Stimulated activated CD4-positive, alpha-beta T cell treated with anti-CD3 and anti-CD28 coated beads, Interleukin-15, amount 100 ng/mL, for 24 hours (primary cell): Measurements from ENCODE around the gene C1orf21.
"Not testable (repeated sequence)": the region's sequence is repeated elsewhere in the genome, so short reads cannot be mapped to it uniquely, and the experiment has no call there.

ENCODE experiments used
- DNase-seq: peaks from one replicate; pipeline ENCODE4 v3.0.0-alpha.2; 2020

Gene C1orf21

GRCh38 chr1:184610876-184611595 is 224.2 kb downstream of the C1orf21 start:
- no peak for DNase-seq

- not testable (repeated sequence) for DNase-seq
These were observed 225.4 kb downstream of the C1orf21 start for GRCh38 chr1:184612229-184612628.

GRCh38 chr1:184614667-184615066 is 227.8 kb downstream of the C1orf21 start:
- no peak for DNase-seq

- DNase-seq = no peak
These were observed 228.5 kb downstream of the C1orf21 start for GRCh38 chr1:184615301-184615700.

- no peak for DNase-seq
These were observed 229.7 kb downstream of the C1orf21 start for GRCh38 chr1:184616504-184616903.

- DNase-seq = no peak
These were observed 230.7 kb downstream of the C1orf21 start for GRCh38 chr1:184617433-184618029.

- DNase-seq = no peak
These were observed 232.0 kb downstream of the C1orf21 start for GRCh38 chr1:184618851-184619250.

- no peak for DNase-seq
These were observed 233.6 kb downstream of the C1orf21 start for GRCh38 chr1:184620469-184620868.

- DNase-seq = no peak
These were observed 234.4 kb downstream of the C1orf21 start for GRCh38 chr1:184621260-184621659.

GRCh38 chr1:184622136-184622823 is 235.5 kb downstream of the C1orf21 start:
- no peak for DNase-seq

GRCh38 chr1:184623404-184623803 is 236.6 kb downstream of the C1orf21 start:
- no peak for DNase-seq

GRCh38 chr1:184624051-184624450 is 237.2 kb downstream of the C1orf21 start:
- no peak for DNase-seq

GRCh38 chr1:184624626-184625025 is 237.8 kb downstream of the C1orf21 start:
- DNase-seq = no peak

GRCh38 chr1:184625271-184625670 is 238.4 kb downstream of the C1orf21 start:
- DNase-seq = no peak

GRCh38 chr1:184626076-184627006 is 239.5 kb downstream of the C1orf21 start:
- no peak for DNase-seq

- no peak for DNase-seq
These were observed 240.1 kb downstream of the C1orf21 start for GRCh38 chr1:184627007-184627341.

- no peak for DNase-seq
These were observed 242.4 kb downstream of the C1orf21 start for GRCh38 chr1:184629266-184629665.

GRCh38 chr1:184630679-184631060 is 243.8 kb downstream of the C1orf21 start:
- no peak for DNase-seq

GRCh38 chr1:184632415-184633175 is 245.8 kb downstream of the C1orf21 start:
- DNase-seq = no peak

GRCh38 chr1:184633785-184634184 is 247.0 kb downstream of the C1orf21 start:
- DNase-seq = no peak

GRCh38 chr1:184634296-184634695 is 247.5 kb downstream of the C1orf21 start:
- no peak for DNase-seq

- DNase-seq = no peak
These were observed 248.6 kb downstream of the C1orf21 start for GRCh38 chr1:184635347-184635979.
